Measurements from ENCODE around the gene SBF2. TPM values are rescaled to one million over a fixed set of nuclear protein-coding genes. Genes with fewer than 3 reads are reported as not detected.

Gene SBF2
- total RNA-seq, 1 experiment from 2014 or later = 30.2 TPM

DNA sequence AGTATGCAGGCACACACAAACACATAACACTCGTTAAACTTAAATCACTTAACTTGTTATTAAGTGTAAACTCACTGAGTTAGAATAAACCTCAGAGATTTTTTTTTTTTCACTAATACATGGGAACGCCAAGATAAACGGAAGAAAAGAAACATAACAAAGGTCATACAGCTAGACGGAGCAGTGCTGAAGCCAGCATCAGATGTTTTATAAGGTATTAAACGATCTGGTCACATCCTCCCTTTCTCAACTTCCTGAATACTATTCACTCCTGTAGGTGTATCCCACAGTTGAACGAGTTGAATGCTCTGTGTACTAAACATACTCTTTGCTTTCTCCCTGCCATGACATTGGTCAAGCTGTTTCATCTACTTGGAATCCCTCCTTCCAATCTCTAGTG, 418.2 kb downstream of the SBF2 start:
- Histone ChIP-seq H3K4ac (ENCODE audit: low read depth, low read length) (no peak overlapping the region), H3K23me2 (ENCODE audit: insufficient read length, low read depth, low read length, poor library complexity, severe bottlenecking) (no peaks in the 10 kb centered on the region), H2BK120ac (ENCODE audit: low read depth, low read length, poor library complexity, severe bottlenecking) (no peak overlapping the region), H3K27me3 (ENCODE audit: insufficient read depth, low read length) (no peaks in the 10 kb centered on the region), H2AK5ac (ENCODE audit: insufficient read length, low read length) (no peak overlapping the region), H3K56ac (ENCODE audit: insufficient read length, low read depth, low read length) (no peak overlapping the region), H3K27ac (ENCODE audit: insufficient read length, low read depth, low read length) (no peak overlapping the region), H3K14ac (ENCODE audit: insufficient read depth, low read length) (no peak overlapping the region), H4K5ac (ENCODE audit: insufficient read length, low read depth, low read length) (no peak overlapping the region), H4K91ac (ENCODE audit: insufficient read length, low read depth, low read length) (no peak overlapping the region), H4K20me1 (ENCODE audit: control insufficient read depth, insufficient read depth, insufficient read length) (no peaks in the 10 kb centered on the region), H3K23ac (ENCODE audit: insufficient read length, low read depth, low read length) (no peak overlapping the region), H4K8ac (replicated peaks; ENCODE audit: insufficient read length, low read depth, low read length) (no peak overlapping the region), H2BK5ac (ENCODE audit: insufficient read length, low read length) (no peak overlapping the region), H3T11ph (ENCODE audit: low read length) (no peak overlapping the region), H3K79me1 (ENCODE audit: insufficient read depth, low read depth, low read length, poor library complexity, severe bottlenecking) (no peaks in the 10 kb centered on the region), H3K9ac (ENCODE audit: extremely low read depth, insufficient read length, low read length) (no peak overlapping the region), H3K18ac (ENCODE audit: insufficient read length, low read depth, low read length) (no peak overlapping the region), H2BK20ac (ENCODE audit: low read depth, low read length, poor library complexity, severe bottlenecking) (no peak overlapping the region), H2BK15ac (ENCODE audit: low read depth, low read length) (no peak overlapping the region), H3K79me2 (ENCODE audit: insufficient read depth, low read length) (no peaks in the 10 kb centered on the region), H2BK12ac (ENCODE audit: insufficient read length, low read depth, low read length) (no peak overlapping the region), H3K9me3 (ENCODE audit: control insufficient read depth, low read depth, low read length) (peaks cover 7% of the 10 kb centered on the region), H3K4me2 (ENCODE audit: insufficient read depth, insufficient read length, low read length) (no peak overlapping the region), H3K4me1 (ENCODE audit: insufficient read depth, low read length) (no peaks in the 10 kb centered on the region; the same call in 1 of the 2 replicates), H2AFZ (ENCODE audit: low read length) (no peak overlapping the region)
- Mint-ChIP-seq H3K27me3 (ENCODE audit: low read depth) (no peaks in the 10 kb centered on the region), H3K27ac (no peak overlapping the region), H3K4me1 (peaks cover 12% of the 10 kb centered on the region in 2 experiments), H3K4me3 (no peak overlapping the region), H3K36me3 (ENCODE audit: insufficient read depth in 1 of 3, low read depth in 3 of 3) (peaks cover 21 to 27% (median 24%) of the 10 kb centered on the region in 3 experiments), H3K9me3 (peaks cover 13 to 19% of the 10 kb centered on the region in 2 experiments)
- DNase-seq = no peak
- WGBS (ENCODE audit: extremely low coverage, insufficient read length, low lambda C conversion rate) = no CpG with 5 or more reads among the region's 6 CpGs
- TF ChIP-seq, protein P1, sequence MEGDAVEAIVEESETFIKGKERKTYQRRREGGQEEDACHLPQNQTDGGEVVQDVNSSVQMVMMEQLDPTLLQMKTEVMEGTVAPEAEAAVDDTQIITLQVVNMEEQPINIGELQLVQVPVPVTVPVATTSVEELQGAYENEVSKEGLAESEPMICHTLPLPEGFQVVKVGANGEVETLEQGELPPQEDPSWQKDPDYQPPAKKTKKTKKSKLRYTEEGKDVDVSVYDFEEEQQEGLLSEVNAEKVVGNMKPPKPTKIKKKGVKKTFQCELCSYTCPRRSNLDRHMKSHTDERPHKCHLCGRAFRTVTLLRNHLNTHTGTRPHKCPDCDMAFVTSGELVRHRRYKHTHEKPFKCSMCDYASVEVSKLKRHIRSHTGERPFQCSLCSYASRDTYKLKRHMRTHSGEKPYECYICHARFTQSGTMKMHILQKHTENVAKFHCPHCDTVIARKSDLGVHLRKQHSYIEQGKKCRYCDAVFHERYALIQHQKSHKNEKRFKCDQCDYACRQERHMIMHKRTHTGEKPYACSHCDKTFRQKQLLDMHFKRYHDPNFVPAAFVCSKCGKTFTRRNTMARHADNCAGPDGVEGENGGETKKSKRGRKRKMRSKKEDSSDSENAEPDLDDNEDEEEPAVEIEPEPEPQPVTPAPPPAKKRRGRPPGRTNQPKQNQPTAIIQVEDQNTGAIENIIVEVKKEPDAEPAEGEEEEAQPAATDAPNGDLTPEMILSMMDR (conservative IDR thresholded peaks at IDR 0.05) = no peak

Measured in H9 (cell line).